GM18858 (cell line): Measurements from ENCODE around the gene RNF8.
"Not testable (repeated sequence)": the region's sequence is repeated elsewhere in the genome, so short reads cannot be mapped to it uniquely, and the experiment has no call there.

ENCODE experiments used
- ATAC-seq: cut with Tn5 transposase; IDR thresholded peaks from one replicate; pipeline ENCODE4 v1.9.1; 2021; ENCODE audit not compliant: unreplicated experiment

Gene RNF8, protein sequence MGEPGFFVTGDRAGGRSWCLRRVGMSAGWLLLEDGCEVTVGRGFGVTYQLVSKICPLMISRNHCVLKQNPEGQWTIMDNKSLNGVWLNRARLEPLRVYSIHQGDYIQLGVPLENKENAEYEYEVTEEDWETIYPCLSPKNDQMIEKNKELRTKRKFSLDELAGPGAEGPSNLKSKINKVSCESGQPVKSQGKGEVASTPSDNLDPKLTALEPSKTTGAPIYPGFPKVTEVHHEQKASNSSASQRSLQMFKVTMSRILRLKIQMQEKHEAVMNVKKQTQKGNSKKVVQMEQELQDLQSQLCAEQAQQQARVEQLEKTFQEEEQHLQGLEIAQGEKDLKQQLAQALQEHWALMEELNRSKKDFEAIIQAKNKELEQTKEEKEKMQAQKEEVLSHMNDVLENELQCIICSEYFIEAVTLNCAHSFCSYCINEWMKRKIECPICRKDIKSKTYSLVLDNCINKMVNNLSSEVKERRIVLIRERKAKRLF

DNA sequence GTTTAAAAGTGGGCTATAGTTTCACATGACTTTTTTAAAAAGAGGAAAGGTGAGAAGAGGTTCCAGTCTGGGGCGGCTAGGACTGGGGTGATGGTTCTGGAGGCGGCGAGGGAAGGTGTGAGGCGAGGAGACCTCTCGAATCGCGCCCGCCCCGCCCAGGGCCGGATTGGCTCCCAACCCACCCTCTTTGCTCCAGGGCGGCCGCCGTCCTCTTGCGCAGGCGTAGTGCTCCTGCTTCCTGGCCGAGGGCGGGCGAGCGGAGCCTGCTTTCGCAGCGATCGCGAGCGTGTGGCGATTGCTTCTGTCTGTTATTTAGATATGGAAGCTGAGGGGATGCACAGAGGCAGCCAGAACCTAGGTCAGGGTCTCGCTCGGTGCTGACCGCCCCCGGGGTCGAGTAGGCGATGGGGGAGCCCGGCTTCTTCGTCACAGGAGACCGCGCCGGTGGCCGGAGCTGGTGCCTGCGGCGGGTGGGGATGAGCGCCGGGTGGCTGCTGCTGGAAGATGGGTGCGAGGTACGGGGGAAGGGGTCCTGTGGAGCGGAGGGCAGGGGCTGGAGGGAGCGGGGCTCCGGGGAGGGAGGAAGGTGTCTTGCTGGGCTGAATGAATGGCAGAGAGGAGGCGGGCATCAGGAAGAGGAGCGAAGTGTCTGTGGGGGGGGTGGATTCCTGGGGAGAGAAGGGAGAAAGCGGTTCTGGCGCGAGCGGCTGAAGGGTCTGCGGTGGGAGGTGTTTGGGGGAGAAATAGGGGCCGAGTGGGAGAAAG, at the start of gene RNF8:
TSS of gene RNF8 (plus strand) at position 223 of the 765 bp plus-strand sequence. CDS start at position 405, 182 bp downstream.
- ATAC-seq, result peak; percentile 74

DNA sequence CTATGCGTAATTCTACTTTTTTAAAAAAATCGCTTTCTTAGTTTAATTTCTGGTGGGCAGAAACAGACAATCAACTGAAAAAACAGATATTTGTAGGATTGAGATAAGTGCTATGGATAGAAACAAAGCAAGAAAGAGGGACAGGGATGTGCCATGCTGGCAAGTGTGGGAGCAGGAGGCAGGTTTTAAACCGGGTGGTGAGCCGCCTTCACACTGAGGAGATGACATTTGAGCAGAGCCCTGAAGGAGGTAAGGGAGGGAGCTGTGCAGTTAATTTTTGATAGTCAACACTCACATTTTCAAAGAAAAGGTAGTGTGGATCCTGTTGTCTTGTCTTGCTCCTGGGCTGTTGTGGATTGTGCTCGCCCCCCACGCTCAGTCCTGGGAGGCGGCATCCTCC, 49.0 kb upstream of the RNF8 start:
- ATAC-seq, result no peak

DNA sequence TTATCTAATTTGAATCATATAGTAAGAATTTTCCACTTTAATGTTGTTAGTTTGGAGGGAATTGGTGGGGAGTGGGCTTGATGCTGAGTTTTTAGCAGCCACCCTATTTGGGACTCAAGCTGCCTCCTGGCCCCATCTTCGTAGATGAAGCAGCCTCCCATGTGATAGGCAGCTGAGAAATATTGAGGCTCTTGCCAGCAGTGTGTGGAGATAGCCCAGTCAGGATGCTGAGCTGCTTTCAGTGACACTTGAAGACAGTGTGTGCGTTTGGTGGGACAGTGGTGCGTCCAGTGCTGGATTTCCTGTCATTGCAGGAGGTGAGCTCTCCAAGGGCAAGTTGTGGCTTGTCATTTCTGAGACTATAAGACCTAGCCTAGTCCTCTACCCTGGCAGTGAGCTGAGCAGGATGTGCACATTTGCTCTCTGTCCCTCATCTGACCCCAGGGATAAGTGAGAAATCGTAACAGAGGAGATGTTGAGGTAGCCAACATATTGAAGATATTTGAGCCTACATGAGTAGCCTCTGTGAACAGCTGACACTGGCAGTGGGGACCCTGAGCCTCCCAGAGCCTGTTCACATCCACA, 47.9 kb upstream of the RNF8 start:
- ATAC-seq, result no peak

DNA sequence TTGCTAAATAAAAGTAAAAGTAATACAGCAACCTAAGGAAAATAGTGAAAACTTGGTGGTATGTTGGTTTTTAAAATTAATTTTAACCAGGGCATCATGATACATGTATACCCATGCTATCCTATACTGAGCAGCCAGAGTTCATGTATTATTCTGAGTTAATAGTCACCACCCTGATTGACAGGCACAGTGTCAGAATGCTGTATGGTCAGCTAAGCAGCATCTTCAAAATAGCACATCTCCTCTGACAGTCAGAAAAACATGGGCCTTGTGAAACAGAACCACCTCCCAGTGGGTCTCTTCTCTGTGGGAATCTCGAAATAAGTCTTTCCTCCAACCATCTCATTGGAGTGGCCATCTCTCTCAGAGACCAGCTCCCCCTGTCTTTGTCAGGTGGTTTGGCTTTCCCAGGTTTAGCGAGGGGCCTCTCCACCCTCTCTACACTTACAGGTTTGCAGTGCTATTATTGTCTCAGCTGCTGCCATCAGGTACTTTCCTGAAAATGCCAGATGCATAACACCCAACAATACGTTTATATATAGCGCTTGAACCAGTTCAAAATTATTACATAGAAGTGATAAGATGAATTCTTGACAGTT, 47.1 kb upstream of the RNF8 start:
- ATAC-seq, result no peak

GRCh38 chr6:37307484-37307883, 46.3 kb upstream of the RNF8 start:
- not testable (repeated sequence) for ATAC-seq

- ATAC-seq, result no peak
These were observed 45.5 kb upstream of the RNF8 start for GRCh38 chr6:37308069-37308815.

- ATAC-seq, result no peak
These were observed 44.7 kb upstream of the RNF8 start for GRCh38 chr6:37309046-37309445.

GRCh38 chr6:37309692-37310091, 44.1 kb upstream of the RNF8 start:
- ATAC-seq, result no peak

DNA sequence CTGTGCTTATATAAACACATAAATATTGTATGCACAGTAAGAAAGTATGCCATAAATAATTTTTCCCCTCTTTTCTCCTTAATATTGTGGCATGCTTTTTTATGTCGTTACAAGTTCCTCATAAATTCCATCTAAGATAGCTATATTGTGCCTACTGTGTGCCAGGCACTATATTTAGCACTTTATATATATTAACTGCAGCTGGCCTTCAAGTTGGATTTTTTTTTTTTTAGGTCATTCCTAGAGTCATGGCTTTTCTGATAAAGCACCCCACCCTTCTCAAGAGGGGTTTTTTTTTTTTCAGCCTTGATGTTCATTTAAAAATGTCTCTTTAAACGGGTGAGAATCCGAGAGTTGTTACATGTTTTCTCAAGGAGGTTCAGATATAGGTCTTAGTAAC, 42.8 kb upstream of the RNF8 start:
- ATAC-seq, result no peak

GRCh38 chr6:37311741-37312473, 41.9 kb upstream of the RNF8 start:
- no peak for ATAC-seq

GRCh38 chr6:37313723-37314486, 39.9 kb upstream of the RNF8 start:
- no peak for ATAC-seq

DNA sequence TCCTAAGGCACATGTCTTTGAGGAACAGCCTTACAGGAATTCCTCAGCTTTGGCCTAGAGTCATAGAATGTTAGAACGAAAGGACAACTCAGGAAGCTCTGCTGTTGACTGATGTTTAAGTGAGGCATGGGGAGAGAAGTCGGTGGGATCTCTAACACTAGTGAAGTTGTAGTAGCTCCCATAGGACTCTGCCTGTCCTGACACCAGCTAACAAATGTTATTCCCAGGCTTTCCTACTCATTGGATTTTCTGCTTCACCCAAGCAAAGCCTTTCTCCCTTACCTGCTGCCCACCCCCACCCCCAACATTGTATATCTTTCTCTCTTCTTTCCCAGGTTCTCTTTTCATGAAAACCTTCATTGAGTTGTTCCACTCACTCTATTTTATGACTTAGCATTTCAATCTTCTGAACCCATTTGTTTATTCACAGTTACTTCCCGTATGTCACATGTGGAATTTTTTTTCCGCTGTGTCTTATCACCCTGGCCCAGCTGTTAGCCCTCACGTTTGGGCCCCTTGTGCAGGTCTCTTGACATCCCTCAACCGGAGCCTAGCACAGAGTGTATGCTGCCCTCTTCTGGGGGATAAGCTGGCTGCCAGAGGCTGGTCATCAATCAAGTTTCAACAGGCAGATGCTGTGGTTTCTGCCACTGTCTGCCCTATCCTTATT, 39.2 kb upstream of the RNF8 start:
- no peak for ATAC-seq

GRCh38 chr6:37315157-37315515, 38.6 kb upstream of the RNF8 start:
- no peak for ATAC-seq

DNA sequence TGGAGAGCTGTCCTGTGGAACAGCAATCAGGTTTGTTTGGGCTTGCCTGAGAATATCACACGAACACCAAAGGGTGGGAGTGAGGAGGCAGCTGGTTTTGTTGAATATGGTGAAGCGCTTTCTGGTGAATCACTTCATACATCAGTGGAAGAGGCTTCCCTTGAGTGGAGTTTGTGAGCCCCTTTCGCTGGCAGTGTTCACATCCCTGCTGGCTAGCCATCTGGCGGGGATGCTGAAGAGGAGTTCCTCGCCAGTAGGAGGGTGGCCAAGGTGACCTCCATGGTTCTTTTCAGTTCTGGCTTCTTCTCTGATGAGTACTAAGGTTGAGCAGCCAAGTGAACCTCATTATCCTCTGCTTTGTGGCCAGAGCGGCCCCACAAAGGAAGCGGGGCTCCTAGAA, 37.7 kb upstream of the RNF8 start:
- ATAC-seq, result no peak

DNA sequence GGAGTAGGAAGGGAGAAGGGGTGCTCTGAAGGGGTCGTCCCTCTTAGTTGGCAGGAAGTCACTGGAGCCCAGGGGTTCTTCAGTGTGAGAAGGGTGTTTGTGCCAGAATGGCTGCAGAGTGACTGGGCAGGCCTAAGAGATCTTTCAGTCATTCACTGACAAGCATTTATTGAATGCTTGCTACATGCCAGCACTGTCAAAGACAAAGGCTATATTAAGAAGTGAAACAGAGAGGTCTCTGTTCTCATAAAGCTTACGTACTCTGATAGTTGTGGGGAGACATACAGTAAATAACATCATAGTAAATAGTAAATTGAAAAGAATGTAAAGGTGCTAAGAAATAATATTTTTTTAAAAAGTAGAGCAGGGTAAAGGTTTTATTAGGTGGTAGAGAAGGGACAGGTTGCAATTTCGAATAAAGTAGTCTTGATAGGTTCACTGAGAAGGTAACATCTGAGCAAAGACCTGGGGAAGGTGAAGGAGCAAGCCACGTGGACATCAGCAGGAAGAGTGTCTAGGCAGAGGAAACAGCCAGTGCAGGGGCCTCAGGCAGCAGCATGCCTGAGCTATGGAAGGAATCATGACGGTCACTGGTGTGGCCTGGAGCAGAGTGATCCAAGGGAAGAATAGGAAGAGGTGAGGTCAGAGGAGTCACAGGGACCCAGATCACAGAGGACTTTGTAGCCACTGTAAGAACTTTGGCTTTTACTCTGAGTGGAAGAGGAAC, 36.3 kb upstream of the RNF8 start:
- ATAC-seq, result no peak

- ATAC-seq, result no peak
These were observed 34.6 kb upstream of the RNF8 start for GRCh38 chr6:37319156-37319555.

- ATAC-seq, result no peak
These were observed 33.8 kb upstream of the RNF8 start for GRCh38 chr6:37319856-37320480.

GRCh38 chr6:37320646-37321045, 33.1 kb upstream of the RNF8 start:
- no peak for ATAC-seq
